PC-9 (cell line): ENCODE measurements around the gene SPATS2. TPM values are rescaled to one million over a fixed set of nuclear protein-coding genes. Genes with fewer than 3 reads are reported as not detected.

Source experiments
- BruUV-seq: library from RNA; stranded (reverse); fragments of 400-500 nt; replicated peaks from 2 replicates; lab custom pipeline; 2021; lab: Mats Ljungman, UMichigan
- CTCF ChIA-PET: fragments of 300-600 bp; sonication (Branson Sonifier 250); formaldehyde crosslinking; loops from one replicate; lab custom pipeline; 2022; ENCODE audit warnings: antibody characterized with exemption; lab: Charles Lee
- POLR2A ChIA-PET: fragments of 300-600 bp; sonication (Branson Sonifier 250); formaldehyde crosslinking; loops from one replicate; lab custom pipeline; 2022; ENCODE audit warnings: antibody characterized with exemption; ENCODE audit not compliant: unreplicated experiment; lab: Charles Lee
- DNase-seq, 2 experiments: peaks; one replicate each; pipeline versions ENCODE4 v3.0.0 to v3.0.0-alpha.2; 2015 to 2022; ENCODE audit warnings: mixed read lengths in 1 of 2
- H2AFZ ChIP-seq: fragments of 200-600 bp; sonication (generic); 2 replicates; pipeline ENCODE4 v1.8.1; 2017; ENCODE audit warnings: antibody characterized with exemption
- H3F3A ChIP-seq: fragments of 200-600 bp; sonication (generic); 2 replicates; pipeline ENCODE4 v1.8.1; 2017; ENCODE audit warnings: antibody characterized with exemption, mild to moderate bottlenecking, low read depth; ENCODE audit not compliant: insufficient read depth
- H3K27ac ChIP-seq: fragments of 200-600 bp; sonication (generic); 2 replicates; pipeline ENCODE4 v1.6.1; 2016; ENCODE audit warnings: mixed run types
- H3K27me3 ChIP-seq: fragments of 200-600 bp; sonication (generic); 2 replicates; pipeline ENCODE4 v1.6.1; 2016; ENCODE audit warnings: low read depth, mixed run types; ENCODE audit not compliant: insufficient read depth
- H3K36me3 ChIP-seq: fragments of 200-600 bp; sonication (generic); 2 replicates; pipeline ENCODE4 v1.6.1; 2016; ENCODE audit warnings: low read depth, mixed run types
- H3K4me1 ChIP-seq: fragments of 200-600 bp; sonication (generic); replicated peaks from 2 replicates; pipeline ENCODE4 v1.6.1; 2016; ENCODE audit warnings: mixed run types; ENCODE audit not compliant: insufficient read depth
- H3K4me2 ChIP-seq: fragments of 200-600 bp; sonication (generic); 2 replicates; pipeline ENCODE4 v1.6.1; 2017; ENCODE audit warnings: mixed run types
- H3K4me3 ChIP-seq: fragments of 200-600 bp; sonication (generic); 2 replicates; pipeline ENCODE4 v1.6.1; 2016; ENCODE audit warnings: mixed run types
- H3K79me2 ChIP-seq: fragments of 200-600 bp; sonication (generic); 2 replicates; pipeline ENCODE4 v1.6.1; 2017; ENCODE audit warnings: low read depth, mixed run types
- H3K9me2 ChIP-seq: fragments of 200-600 bp; sonication (generic); 2 replicates; pipeline ENCODE4 v1.8.1; 2017; ENCODE audit warnings: mild to moderate bottlenecking; ENCODE audit not compliant: insufficient read depth
- H3K9me3 ChIP-seq: fragments of 200-600 bp; sonication (generic); 2 replicates; pipeline ENCODE4 v1.8.1; 2016; ENCODE audit warnings: low read depth; ENCODE audit not compliant: insufficient read depth
- H4K20me1 ChIP-seq: fragments of 200-600 bp; sonication (generic); 2 replicates; pipeline ENCODE4 v1.8.1; 2017; ENCODE audit not compliant: insufficient read depth
- EZH2 ChIP-seq: fragments of 200-600 bp; sonication (generic); IDR thresholded peaks from 2 replicates; pipeline ENCODE4 v1.8.0; 2017; ENCODE audit warnings: antibody characterized with exemption, low read depth
- intact Hi-C: fragments of 100-400 bp; cut with micrococcal nuclease; formaldehyde crosslinking; loops from one replicate; pipeline ENCODE4 v1.10.0; 2022; ENCODE audit not compliant: unreplicated experiment
- total RNA-seq: library from RNA; stranded (reverse); gene quantifications from 2 replicates; pipeline ENCODE4 v1.2.3, GENCODE V29; 2021
- TF ChIP-seq, protein P1 (sequence below): fragments of 200-600 bp; sonication (generic); conservative IDR thresholded peaks from 2 replicates; pipeline ENCODE4 v1.6.1; 2017; ENCODE audit warnings: mixed run types, antibody characterized with exemption, mild to moderate bottlenecking, moderate library complexity

The SPATS2 gene
- total RNA-seq, 1 experiment from 2014 or later, result 65.1 TPM

DNA sequence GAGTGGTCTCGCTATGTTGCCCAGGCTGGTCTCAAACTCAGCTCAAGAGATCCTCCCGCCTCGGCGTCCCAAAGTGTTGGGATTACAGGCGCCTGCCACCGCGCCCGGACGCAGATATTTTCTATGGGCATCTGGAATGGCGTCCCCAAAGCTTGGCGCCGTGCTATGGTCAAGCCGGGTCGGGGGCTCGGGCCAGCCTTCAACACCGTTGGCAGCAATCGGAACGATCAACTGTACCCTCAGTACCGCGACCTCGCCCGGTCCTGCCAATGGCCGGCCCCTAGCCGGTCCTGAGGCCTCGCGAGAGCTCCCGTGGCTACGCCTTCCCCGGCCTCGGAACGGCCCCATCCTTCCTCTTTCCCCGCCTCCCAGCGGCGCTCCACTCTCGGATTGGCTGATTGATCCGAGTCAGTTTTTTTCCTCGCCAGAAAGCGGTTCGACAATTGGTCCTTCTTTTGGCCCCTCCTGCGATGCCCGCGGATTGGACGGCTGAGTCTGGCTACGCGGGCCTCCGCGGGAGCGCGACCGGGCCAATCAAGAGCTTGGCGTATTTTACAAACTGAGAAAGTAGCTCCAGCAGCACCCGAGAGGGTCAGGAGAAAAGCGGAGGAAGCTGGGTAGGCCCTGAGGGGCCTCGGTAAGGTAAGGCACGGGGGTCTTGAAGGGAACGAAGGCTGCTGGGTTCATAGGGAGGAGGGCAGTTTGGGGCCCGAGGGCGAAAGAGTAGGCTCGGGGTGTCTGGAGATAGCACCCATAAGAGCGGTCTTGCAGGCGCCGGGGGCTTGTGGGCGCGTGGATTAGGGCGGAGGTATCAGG lies 44.3 kb upstream of the SPATS2 start, which contains the start of gene TROAP:
TROAP (plus strand) TSS at position 548 of the 816 bp plus-strand sequence. CDS start 354 bp downstream, outside the sequence.
- H3K4me3 ChIP-seq, result peak within 1 kb of the TSS; percentile 68
- H4K20me1 ChIP-seq, result no peaks in the 10 kb centered on the region
- H3K27me3 ChIP-seq, result no peaks in the 10 kb centered on the region
- DNase-seq, result peak; percentile 93 to 98
- peak within 1 kb of the TSS; percentile 93 for H3K4me2 ChIP-seq
- intact Hi-C loops, result no loop called here
- no peaks in the 10 kb centered on the region for H3K36me3 ChIP-seq
- H2AFZ ChIP-seq, result peak within 1 kb of the TSS; percentile 84
- no peak for TF ChIP-seq EZH2
- TF ChIP-seq, protein P1, sequence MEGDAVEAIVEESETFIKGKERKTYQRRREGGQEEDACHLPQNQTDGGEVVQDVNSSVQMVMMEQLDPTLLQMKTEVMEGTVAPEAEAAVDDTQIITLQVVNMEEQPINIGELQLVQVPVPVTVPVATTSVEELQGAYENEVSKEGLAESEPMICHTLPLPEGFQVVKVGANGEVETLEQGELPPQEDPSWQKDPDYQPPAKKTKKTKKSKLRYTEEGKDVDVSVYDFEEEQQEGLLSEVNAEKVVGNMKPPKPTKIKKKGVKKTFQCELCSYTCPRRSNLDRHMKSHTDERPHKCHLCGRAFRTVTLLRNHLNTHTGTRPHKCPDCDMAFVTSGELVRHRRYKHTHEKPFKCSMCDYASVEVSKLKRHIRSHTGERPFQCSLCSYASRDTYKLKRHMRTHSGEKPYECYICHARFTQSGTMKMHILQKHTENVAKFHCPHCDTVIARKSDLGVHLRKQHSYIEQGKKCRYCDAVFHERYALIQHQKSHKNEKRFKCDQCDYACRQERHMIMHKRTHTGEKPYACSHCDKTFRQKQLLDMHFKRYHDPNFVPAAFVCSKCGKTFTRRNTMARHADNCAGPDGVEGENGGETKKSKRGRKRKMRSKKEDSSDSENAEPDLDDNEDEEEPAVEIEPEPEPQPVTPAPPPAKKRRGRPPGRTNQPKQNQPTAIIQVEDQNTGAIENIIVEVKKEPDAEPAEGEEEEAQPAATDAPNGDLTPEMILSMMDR, result no peak
- no TSS peak for BruUV-seq
- H3K9me2 ChIP-seq, result no peaks in the 10 kb centered on the region
- H3K27ac ChIP-seq, result 0 out of 2 replicates have a peak within 1 kb of the TSS, but pooled peaks have one; percentile 6
- POLR2A ChIA-PET, result interaction anchor here (0.5 to 1.0 kb wide), 12 partner anchors 12 to 961 kb away, joined by 3 to 10 read pairs (median 4); partner anchors contain the start of genes LIMA1, SPATS2 and TMBIM6
- no peaks in the 10 kb centered on the region for H3F3A ChIP-seq
- CTCF ChIA-PET, result interaction anchor here (0.6 to 2.0 kb wide), 7 partner anchors 9 to 316 kb away, joined by 3 to 11 read pairs (median 5); partner anchors contain the start of gene DNAJC22
- H3K79me2 ChIP-seq, result peaks cover 12% of the 10 kb centered on the region
- H3K9me3 ChIP-seq, result no peaks in the 10 kb centered on the region
- peaks cover 9% of the 10 kb centered on the region; the same call in 1 of the 2 replicates for H3K4me1 ChIP-seq

DNA sequence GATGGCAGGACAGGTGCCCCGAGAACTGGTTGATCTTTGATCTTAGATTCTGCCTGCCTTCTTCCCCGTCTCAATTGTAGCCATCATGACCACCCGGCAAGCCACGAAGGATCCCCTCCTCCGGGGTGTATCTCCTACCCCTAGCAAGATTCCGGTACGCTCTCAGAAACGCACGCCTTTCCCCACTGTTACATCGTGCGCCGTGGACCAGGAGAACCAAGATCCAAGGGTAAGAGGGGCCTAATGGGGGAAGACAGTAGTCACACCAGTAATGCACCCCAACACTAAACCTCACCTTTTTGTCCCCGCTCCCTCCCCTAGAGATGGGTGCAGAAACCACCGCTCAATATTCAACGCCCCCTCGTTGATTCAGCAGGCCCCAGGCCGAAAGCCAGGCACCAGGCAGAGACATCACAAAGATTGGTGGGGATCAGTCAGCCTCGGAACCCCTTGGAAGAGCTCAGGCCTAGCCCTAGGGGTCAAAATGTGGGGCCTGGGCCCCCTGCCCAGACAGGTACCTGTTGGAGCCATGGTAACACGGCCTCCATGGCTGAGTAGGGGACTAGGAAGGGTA lies 43.7 kb upstream of the SPATS2 start:
- Histone ChIP-seq H3K36me3 (no peaks in the 10 kb centered on the region), H3K4me3 (peak overlapping the region; percentile 68), H3K79me2 (peaks cover 12% of the 10 kb centered on the region), H2AFZ (peak overlapping the region; percentile 84), H3K9me3 (no peaks in the 10 kb centered on the region), H3K4me1 (peaks cover 9% of the 10 kb centered on the region; the same call in 1 of the 2 replicates), H3F3A (no peaks in the 10 kb centered on the region), H3K4me2 (peak overlapping the region; percentile 93), H3K9me2 (no peaks in the 10 kb centered on the region), H3K27ac (no peak overlapping the region), H3K27me3 (no peaks in the 10 kb centered on the region), H4K20me1 (no peaks in the 10 kb centered on the region)
- no peak for DNase-seq
- intact Hi-C loops, result no loop called here
- ChIA-PET POLR2A (interaction anchor here (0.6 to 1.0 kb wide), 7 partner anchors 11 to 960 kb away, joined by 3 to 8 read pairs (median 4); partner anchors contain the start of genes LIMA1 and SPATS2), CTCF (interaction anchor here (1.0 to 2.0 kb wide), 4 partner anchors 8 to 26 kb away, joined by 3 to 11 read pairs (median 9); partner anchors contain the start of gene DNAJC22)
- BruUV-seq, result TSS peak; percentile 64
- TF ChIP-seq EZH2, result no peak
- TF ChIP-seq, protein P1, result no peak

DNA sequence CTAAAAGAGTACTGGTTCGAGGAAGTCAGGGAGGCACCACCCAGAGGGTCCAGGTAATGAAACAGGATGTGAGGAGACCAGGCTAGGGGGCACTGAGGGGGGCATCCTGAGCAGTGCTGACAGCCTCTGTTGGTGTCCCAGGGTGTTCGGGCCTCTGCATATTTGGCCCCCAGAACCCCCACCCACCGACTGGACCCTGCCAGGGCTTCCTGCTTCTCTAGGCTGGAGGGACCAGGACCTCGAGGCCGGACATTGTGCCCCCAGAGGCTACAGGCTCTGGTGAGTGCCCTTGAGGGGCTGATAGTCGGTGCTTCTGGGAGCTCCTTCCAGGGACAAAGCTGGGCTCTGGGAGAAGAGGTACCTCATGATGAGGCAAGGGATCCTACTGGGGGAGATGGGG lies 41.7 kb upstream of the SPATS2 start:
- Histone ChIP-seq H3K27ac (no peak overlapping the region), H3K9me3 (no peaks in the 10 kb centered on the region), H3F3A (no peaks in the 10 kb centered on the region), H2AFZ (no peak overlapping the region), H3K36me3 (no peaks in the 10 kb centered on the region), H3K4me1 (peaks cover 9% of the 10 kb centered on the region; the same call in 1 of the 2 replicates), H3K27me3 (no peaks in the 10 kb centered on the region), H3K4me2 (no peak overlapping the region), H3K4me3 (no peak overlapping the region), H3K9me2 (no peaks in the 10 kb centered on the region), H4K20me1 (no peaks in the 10 kb centered on the region), H3K79me2 (peaks cover 12% of the 10 kb centered on the region)
- DNase-seq, result no peak
- BruUV-seq, result no TSS peak
- CTCF ChIA-PET, result no interaction called here
- POLR2A ChIA-PET, result no interaction called here
- intact Hi-C loops, result no loop called here
- TF ChIP-seq EZH2, result no peak
- TF ChIP-seq, protein P1, result no peak
